Karpas-422 (cell line): ENCODE data around the gene ERCC6L2. TPM values are rescaled to one million over a fixed set of nuclear protein-coding genes. Genes with fewer than 3 reads are reported as not detected.

Source experiments
- DNase-seq: peaks from one replicate; pipeline ENCODE4 v3.0.0-alpha.2; 2015
- H2AFZ ChIP-seq: fragments of 200-600 bp; sonication (generic); 2 replicates; pipeline ENCODE4 v1.6.1; 2014; ENCODE audit warnings: antibody characterized with exemption, low read length, mixed read lengths
- H3K27ac ChIP-seq: fragments of 200-600 bp; sonication (generic); 2 replicates; pipeline ENCODE4 v1.5.1; 2014; ENCODE audit warnings: mild to moderate bottlenecking, low read length, moderate library complexity
- H3K27me3 ChIP-seq: fragments of 200-600 bp; sonication (generic); 2 replicates; pipeline ENCODE4 v1.6.1; 2014; ENCODE audit warnings: low read length, mixed read lengths
- H3K36me3 ChIP-seq: fragments of 200-600 bp; sonication (generic); 2 replicates; pipeline ENCODE4 v1.6.1; 2014; ENCODE audit warnings: low read length, mixed read lengths; ENCODE audit not compliant: insufficient read depth
- H3K4me1 ChIP-seq: fragments of 200-600 bp; sonication (generic); 2 replicates; pipeline ENCODE4 v1.6.1; 2014; ENCODE audit warnings: mild to moderate bottlenecking, low read length, mixed read lengths
- H3K4me2 ChIP-seq: fragments of 200-600 bp; sonication (generic); 2 replicates; pipeline ENCODE4 v1.6.1; 2014; ENCODE audit warnings: low read length, low read depth, mild to moderate bottlenecking; ENCODE audit not compliant: poor library complexity, severe bottlenecking
- H3K4me3 ChIP-seq: fragments of 200-600 bp; sonication (generic); 2 replicates; pipeline ENCODE4 v1.5.1; 2014; ENCODE audit warnings: mild to moderate bottlenecking, antibody characterized with exemption, low read length, mixed read lengths
- H3K79me2 ChIP-seq: fragments of 200-600 bp; sonication (generic); 2 replicates; pipeline ENCODE4 v1.6.1; 2014; ENCODE audit warnings: mild to moderate bottlenecking, low read length, mixed read lengths
- H3K9ac ChIP-seq: fragments of 200-600 bp; sonication (generic); 2 replicates; pipeline ENCODE4 v1.6.0; 2014; ENCODE audit warnings: low read length
- H3K9me2 ChIP-seq: fragments of 200-600 bp; sonication (generic), shearing (Covaris generic); replicated peaks from 2 replicates; pipeline ENCODE4 v1.6.0; 2014; ENCODE audit warnings: mild to moderate bottlenecking, low read length, moderate library complexity; ENCODE audit not compliant: insufficient read depth
- H3K9me3 ChIP-seq: fragments of 300-700, 200-600 bp; sonication (generic); 2 replicates; pipeline ENCODE4 v1.6.1; 2014; ENCODE audit warnings: low read length, mixed read lengths
- H4K20me1 ChIP-seq: fragments of 200-600 bp; sonication (generic); 2 replicates; pipeline ENCODE4 v1.6.1; 2014; ENCODE audit warnings: mild to moderate bottlenecking, antibody characterized with exemption, low read length, low read depth; ENCODE audit not compliant: insufficient read depth
- total RNA-seq: library from RNA; depleted of rRNA; stranded (reverse); fragments of >200 nt; shearing (Covaris generic); gene quantifications from 2 replicates; pipeline ENCODE4 v1.2.3, GENCODE V29; 2014; ENCODE audit warnings: low replicate concordance

ERCC6L2 gene
- total RNA-seq, 1 experiment from 2014 or later: 54.1 TPM

DNA sequence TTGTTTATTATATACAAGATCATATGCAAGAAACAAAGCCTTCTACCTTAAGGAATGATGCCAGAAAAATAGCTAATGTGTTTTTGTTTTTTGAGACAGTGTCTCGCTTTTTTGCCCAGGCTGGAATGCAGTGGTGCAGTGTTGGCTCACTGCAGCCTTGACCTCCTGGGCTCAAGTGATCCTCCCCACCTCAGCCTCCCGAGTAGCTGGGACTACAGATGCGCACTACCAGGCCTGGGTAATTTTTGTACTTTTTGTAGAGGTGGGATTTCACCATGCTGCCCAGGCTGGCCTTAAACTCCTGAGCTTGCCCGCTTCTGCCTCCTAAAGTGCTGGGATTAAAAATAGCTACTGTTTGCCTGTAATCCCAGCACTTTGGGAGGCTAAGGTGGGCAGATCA lies 15.1 kb downstream of the ERCC6L2 start:
- no peaks in the 10 kb centered on the region for H3K27me3 ChIP-seq
- no peak overlapping the region for H3K9ac ChIP-seq
- H3K9me3 ChIP-seq: peaks cover 5% of the 10 kb centered on the region; the same call in 1 of the 2 replicates
- peaks cover 92% of the 10 kb centered on the region for H3K79me2 ChIP-seq
- H3K4me1 ChIP-seq: no peaks in the 10 kb centered on the region
- H3K27ac ChIP-seq: no peak overlapping the region
- H2AFZ ChIP-seq: no peak overlapping the region
- no peak for DNase-seq
- no peak overlapping the region for H3K4me2 ChIP-seq
- peaks cover 13% of the 10 kb centered on the region; the same call in 1 of the 2 replicates for H3K36me3 ChIP-seq
- H4K20me1 ChIP-seq: no peaks in the 10 kb centered on the region
- no peak overlapping the region for H3K4me3 ChIP-seq
- H3K9me2 ChIP-seq: no peaks in the 10 kb centered on the region

DNA sequence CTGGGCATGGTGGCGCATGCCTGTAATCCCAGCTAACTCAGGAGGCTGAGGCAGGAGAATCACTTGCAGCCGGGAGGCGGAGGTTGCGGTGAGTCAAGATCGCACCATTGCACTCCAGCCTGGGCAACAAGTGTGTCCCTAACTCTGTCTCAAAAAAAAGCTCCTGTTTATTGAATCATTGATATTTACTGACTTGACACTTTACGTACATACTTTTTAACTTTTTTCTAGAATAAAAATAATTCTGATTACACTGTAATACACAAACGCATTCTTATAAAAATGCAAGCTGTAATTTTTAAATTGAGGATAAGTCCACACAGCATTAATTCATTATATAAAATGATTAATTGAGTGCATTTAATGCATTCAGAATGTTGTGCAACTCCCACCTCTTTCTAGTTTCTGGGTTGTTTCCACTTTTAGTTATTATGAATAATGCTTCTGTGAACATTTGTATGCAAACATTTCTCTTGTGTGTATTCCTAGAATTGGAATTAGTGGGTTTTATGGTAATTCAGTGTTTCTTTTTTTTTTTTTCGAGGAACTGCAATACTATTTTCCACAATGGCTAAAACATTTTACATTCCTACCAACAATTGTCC lies 15.7 kb downstream of the ERCC6L2 start:
- Histone ChIP-seq H3K36me3 (peaks cover 12% of the 10 kb centered on the region; the same call in 1 of the 2 replicates), H3K4me3 (no peak overlapping the region), H3K27me3 (no peaks in the 10 kb centered on the region), H3K27ac (no peak overlapping the region), H3K4me1 (no peaks in the 10 kb centered on the region), H3K9me2 (no peaks in the 10 kb centered on the region), H3K9me3 (peaks cover 5% of the 10 kb centered on the region; the same call in 1 of the 2 replicates), H2AFZ (no peak overlapping the region), H4K20me1 (no peaks in the 10 kb centered on the region), H3K4me2 (no peak overlapping the region), H3K79me2 (peaks cover 92% of the 10 kb centered on the region), H3K9ac (no peak overlapping the region)
- no peak for DNase-seq

DNA sequence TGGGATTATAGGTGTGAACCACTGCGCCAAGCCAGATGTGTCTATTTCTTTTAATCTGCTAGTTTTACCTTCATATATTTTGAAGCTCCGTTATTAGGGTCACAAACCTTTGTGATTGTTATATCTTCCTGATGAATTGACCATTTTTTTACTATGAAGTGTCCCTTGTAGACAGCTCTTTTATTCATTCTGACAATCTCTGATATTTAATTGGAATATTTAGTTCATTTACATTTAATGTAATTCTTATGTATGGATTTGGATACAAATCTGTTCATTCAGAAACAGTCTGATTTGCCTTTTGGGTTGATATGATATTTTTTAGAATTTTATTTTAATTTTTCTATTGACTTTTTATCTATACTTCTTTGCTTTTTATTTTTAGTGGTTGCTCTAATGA lies 17.2 kb downstream of the ERCC6L2 start:
- peaks cover 5% of the 10 kb centered on the region; the same call in 1 of the 2 replicates for H3K9me3 ChIP-seq
- no peak overlapping the region for H3K9ac ChIP-seq
- H3K9me2 ChIP-seq: no peaks in the 10 kb centered on the region
- no peak for DNase-seq
- H2AFZ ChIP-seq: no peak overlapping the region
- no peaks in the 10 kb centered on the region for H3K27me3 ChIP-seq
- no peak overlapping the region for H3K4me2 ChIP-seq
- H3K79me2 ChIP-seq: peaks cover 91% of the 10 kb centered on the region
- peaks cover 6% of the 10 kb centered on the region; the same call in 1 of the 2 replicates for H3K36me3 ChIP-seq
- peaks cover 8% of the 10 kb centered on the region for H3K4me1 ChIP-seq
- H3K27ac ChIP-seq: no peak overlapping the region
- H3K4me3 ChIP-seq: no peak overlapping the region
- H4K20me1 ChIP-seq: no peaks in the 10 kb centered on the region

DNA sequence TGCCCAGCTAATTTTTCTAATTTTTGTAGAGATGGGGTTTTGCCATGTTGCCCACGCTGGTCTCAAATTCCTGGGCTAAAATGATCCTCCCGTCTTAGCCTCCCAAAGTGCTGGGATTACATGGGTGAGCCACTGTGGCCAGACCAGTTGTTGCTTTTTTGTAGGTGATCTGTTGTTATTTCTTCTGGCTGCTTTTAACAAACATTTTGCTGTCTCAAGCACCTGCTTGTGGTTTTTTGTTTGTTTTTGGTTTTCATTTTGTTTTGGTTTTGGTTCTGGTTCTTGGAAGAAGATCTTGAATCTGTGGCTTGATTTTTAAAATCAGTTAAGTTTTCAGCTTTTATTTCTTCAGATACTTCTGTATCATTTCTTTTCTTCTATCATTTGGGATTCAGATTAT lies 21.1 kb downstream of the ERCC6L2 start:
- Histone ChIP-seq H3K9me2 (no peaks in the 10 kb centered on the region), H3K27ac (no peak overlapping the region), H3K4me1 (peaks cover 8% of the 10 kb centered on the region), H4K20me1 (no peaks in the 10 kb centered on the region), H3K9ac (no peak overlapping the region), H2AFZ (no peak overlapping the region), H3K9me3 (peaks cover 1% of the 10 kb centered on the region; the same call in 1 of the 2 replicates), H3K36me3 (peaks cover 2% of the 10 kb centered on the region; the same call in 1 of the 2 replicates), H3K4me2 (no peak overlapping the region), H3K4me3 (no peak overlapping the region), H3K27me3 (no peaks in the 10 kb centered on the region), H3K79me2 (peaks cover 90% of the 10 kb centered on the region)
- no peak for DNase-seq

DNA sequence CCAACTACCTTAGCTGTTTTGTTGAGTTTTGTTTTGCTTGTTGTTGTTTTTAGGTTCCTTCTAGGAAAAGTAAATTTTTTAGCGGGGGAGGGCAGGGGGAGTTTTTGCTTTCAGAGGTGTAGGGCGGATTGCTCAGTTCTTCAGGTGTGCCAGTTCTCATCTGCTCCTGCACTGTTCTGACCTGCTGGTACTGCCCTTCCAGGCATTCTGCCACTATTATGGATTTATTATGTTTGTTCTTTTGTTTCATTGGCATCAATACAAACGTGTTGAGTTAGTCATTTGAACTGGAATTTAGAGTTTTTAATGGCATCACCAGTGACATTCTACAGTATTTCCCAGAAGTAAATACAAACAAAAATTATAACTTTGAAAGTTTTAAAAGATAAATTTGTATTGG lies 26.0 kb downstream of the ERCC6L2 start:
- Histone ChIP-seq H3K4me2 (no peak overlapping the region), H3K9ac (no peak overlapping the region), H3K36me3 (no peaks in the 10 kb centered on the region), H3K4me3 (no peak overlapping the region), H3K9me3 (no peaks in the 10 kb centered on the region), H3K27ac (no peak overlapping the region), H2AFZ (no peak overlapping the region), H3K9me2 (no peaks in the 10 kb centered on the region), H4K20me1 (no peaks in the 10 kb centered on the region), H3K79me2 (peaks cover 69% of the 10 kb centered on the region), H3K4me1 (peaks cover 8% of the 10 kb centered on the region), H3K27me3 (no peaks in the 10 kb centered on the region)
- DNase-seq: no peak

DNA sequence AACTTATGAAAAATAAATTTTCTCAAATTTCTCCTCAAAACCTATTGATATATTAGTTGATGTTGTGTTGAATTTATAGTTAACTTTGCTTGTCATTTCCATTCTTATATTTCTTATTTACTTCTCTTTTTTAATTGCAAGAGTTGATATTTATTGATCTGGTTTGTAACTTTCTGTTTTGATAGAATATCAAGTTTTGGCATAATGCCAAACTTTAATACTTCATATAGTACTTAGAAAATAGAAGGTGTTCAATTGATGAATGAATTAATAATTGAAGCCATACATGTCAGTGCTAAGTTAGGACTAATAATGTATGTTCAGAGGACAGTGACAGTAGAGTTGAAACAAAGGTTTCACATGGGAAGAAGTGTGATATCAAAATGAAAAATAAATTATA lies 27.9 kb downstream of the ERCC6L2 start:
- Histone ChIP-seq H3K9ac (no peak overlapping the region), H4K20me1 (no peaks in the 10 kb centered on the region), H3K27me3 (no peaks in the 10 kb centered on the region), H3K27ac (no peak overlapping the region), H3K9me3 (no peaks in the 10 kb centered on the region), H2AFZ (no peak overlapping the region), H3K9me2 (no peaks in the 10 kb centered on the region), H3K4me3 (no peak overlapping the region), H3K4me1 (no peaks in the 10 kb centered on the region), H3K36me3 (no peaks in the 10 kb centered on the region), H3K79me2 (peaks cover 54% of the 10 kb centered on the region), H3K4me2 (no peak overlapping the region)
- no peak for DNase-seq

DNA sequence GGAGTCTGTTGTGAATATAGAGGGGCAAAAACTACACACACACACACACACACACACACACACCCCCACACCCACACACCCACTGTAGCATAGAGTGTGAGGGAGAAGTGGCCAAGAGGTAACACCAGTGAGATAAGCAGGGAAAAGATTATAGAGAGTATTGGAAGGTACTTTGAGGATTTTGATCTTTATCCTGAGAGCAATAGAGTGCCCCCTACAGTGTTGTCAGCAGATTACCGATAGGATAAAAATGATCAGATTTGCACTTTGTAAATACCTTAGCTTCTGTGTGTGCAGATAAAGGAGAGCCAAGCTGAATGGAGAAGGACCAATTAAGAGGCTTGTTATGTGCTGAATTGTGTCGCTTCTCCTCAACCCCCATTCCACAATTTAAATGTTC lies 32.3 kb downstream of the ERCC6L2 start:
- no peak overlapping the region for H3K27ac ChIP-seq

DNA sequence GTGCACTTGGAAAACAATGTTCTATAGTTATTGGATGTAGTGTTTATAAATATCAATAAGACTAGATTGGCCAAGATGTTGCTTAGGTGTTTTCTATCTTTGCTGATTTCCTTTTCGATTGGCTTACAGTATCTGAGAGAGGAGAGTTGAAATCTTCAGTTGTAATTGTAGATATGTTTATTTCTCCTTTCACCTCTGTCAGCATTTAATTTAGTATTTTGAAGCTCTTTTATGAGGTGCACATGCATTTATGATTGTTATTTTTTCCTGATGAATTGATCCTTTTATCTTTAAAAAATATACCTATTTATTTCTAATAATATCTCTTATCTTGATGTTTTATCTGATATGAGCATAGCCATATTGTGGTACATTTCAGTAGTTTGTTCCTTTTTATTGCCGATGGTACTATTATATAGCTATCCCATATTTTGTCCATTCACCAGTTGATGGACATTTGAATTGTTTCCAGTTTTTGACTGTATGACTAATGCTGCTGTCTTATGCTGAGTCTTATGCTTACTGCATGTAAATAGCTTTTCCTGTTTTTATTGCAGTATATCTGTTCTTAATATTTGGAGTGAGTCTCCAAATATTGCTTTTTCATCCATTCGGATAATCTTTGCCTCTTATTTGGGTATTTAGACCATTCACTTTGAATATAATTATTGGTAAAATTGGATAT lies 34.7 kb downstream of the ERCC6L2 start:
- Histone ChIP-seq H2AFZ (no peak overlapping the region), H3K9ac (no peak overlapping the region), H3K9me3 (no peaks in the 10 kb centered on the region), H3K4me1 (no peaks in the 10 kb centered on the region), H3K4me2 (no peak overlapping the region), H3K36me3 (0 out of 2 replicates have a peak, but pooled peaks cover 7% of the 10 kb centered on the region), H3K9me2 (no peaks in the 10 kb centered on the region), H3K4me3 (no peak overlapping the region), H3K79me2 (peaks cover 24% of the 10 kb centered on the region), H3K27me3 (no peaks in the 10 kb centered on the region), H4K20me1 (no peaks in the 10 kb centered on the region), H3K27ac (no peak overlapping the region)
- DNase-seq: no peak

More for the DNA sequence above, 32.3 kb downstream of the ERCC6L2 start:
- Histone ChIP-seq H3K9me3 (no peaks in the 10 kb centered on the region), H3K4me2 (no peak overlapping the region), H3K27me3 (no peaks in the 10 kb centered on the region), H2AFZ (no peak overlapping the region), H3K4me1 (no peaks in the 10 kb centered on the region), H3K36me3 (0 out of 2 replicates have a peak, but pooled peaks cover 4% of the 10 kb centered on the region), H3K4me3 (no peak overlapping the region), H3K79me2 (peaks cover 35% of the 10 kb centered on the region), H3K9me2 (no peaks in the 10 kb centered on the region), H4K20me1 (no peaks in the 10 kb centered on the region), H3K9ac (no peak overlapping the region)
- DNase-seq: no peak
